ENCODE data around the gene ATG7.

DNA sequence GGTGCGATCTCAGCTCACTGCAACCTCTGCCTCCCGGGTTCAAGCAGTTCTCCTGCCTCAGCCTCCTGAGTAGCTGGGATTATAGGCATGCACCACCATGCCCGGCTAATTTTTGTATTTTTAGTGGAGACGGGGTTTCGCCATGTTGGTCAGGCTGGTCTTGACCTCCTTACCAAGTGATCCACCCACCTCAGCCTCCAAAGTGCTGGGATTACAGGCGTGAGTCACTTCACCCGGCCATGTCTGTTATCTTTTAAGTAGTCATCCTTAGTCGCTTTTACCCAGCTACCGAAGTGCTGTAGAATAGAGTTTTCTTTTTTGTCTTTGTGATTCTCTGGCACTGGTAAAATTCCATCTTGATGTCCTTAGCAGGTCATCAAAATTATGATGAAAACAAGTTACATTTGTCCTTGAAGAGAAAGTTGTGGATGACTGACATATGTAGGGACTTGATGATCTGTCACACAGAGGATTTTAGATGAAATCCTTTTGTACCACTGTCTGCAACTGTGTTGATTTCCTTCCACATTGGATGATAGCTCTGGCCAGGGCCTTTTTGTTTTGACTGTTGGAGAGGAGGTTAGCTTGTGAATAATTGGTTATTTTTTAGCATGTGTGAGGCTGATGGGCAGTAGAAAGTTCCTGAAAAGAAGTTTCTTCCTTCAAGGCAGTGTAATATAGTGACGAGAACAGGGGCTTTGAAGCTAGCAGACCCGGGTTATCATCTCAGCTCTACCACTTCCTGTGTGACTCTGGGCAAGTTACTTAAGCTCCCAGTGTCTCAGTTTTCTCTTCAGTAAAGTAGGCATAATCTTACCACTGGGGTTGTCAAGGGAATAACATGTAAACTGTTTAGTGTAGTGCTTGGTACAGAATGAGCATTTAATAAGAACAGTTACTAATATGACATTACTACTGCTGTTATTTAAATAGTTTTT lies 18.8 kb downstream of the ATG7 start:
- TF ChIP-seq YY1 (tag by site-specific recombination; IDR thresholded peaks at IDR 0.05) (no peak), CTCF (tag by site-specific recombination; IDR thresholded peaks at IDR 0.05) (no peak), ZNF830 (tag by site-specific recombination; IDR thresholded peaks at IDR 0.05; ENCODE audit: low read depth) (no peak), ZNF274 (IDR thresholded peaks at IDR 0.05; ENCODE audit: low read length) (no peak), ZNF274 (tag by site-specific recombination; IDR thresholded peaks at IDR 0.05; ENCODE audit: borderline replicate concordance) (no peak), ZNF416 (tag by site-specific recombination; IDR thresholded peaks at IDR 0.05) (no peak), ZNF704 (tag by site-specific recombination; IDR thresholded peaks at IDR 0.05) (no peak), ZNF423 (tag by site-specific recombination; IDR thresholded peaks at IDR 0.05) (no peak)
